Measurements from ENCODE around the gene PRKAG2.

DNA sequence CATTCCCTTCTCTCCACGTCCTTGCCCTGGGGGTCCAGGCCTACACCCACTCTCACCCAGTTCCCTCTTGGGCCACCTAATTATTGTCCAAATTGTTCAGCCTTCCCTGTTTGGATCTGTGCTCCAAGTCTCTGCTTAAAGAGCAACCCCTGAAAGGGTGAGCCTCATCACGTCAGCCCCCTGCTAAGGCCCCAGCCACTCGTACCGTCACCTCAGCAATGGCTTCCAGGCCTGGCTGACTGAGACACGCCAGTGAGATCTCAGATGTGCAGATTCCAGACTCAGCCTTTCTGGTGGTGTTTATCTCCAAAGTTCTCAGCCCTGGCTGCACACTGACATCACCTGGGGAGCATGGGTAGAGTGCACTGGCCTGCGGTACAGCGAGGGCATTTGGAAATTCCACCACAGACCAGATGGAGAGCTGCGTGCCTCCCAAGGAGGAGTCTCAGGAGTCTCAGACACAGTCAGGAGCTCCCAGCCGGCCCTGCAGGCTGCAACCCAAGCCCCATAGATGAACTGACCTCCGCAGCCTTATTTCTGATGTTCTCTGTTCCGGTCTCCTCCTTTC is 87.5 kb downstream of the PRKAG2 start:
- TF ChIP-seq, protein P1, sequence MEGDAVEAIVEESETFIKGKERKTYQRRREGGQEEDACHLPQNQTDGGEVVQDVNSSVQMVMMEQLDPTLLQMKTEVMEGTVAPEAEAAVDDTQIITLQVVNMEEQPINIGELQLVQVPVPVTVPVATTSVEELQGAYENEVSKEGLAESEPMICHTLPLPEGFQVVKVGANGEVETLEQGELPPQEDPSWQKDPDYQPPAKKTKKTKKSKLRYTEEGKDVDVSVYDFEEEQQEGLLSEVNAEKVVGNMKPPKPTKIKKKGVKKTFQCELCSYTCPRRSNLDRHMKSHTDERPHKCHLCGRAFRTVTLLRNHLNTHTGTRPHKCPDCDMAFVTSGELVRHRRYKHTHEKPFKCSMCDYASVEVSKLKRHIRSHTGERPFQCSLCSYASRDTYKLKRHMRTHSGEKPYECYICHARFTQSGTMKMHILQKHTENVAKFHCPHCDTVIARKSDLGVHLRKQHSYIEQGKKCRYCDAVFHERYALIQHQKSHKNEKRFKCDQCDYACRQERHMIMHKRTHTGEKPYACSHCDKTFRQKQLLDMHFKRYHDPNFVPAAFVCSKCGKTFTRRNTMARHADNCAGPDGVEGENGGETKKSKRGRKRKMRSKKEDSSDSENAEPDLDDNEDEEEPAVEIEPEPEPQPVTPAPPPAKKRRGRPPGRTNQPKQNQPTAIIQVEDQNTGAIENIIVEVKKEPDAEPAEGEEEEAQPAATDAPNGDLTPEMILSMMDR (IDR thresholded peaks at IDR 0.05), result no peak
- TF ChIP-seq POLR2A (IDR thresholded peaks at IDR 0.05), result no peak

Measured in breast epithelium (tissue), 3 donors.